ENCODE measurements around the gene RYR2.

RYR2 gene

DNA sequence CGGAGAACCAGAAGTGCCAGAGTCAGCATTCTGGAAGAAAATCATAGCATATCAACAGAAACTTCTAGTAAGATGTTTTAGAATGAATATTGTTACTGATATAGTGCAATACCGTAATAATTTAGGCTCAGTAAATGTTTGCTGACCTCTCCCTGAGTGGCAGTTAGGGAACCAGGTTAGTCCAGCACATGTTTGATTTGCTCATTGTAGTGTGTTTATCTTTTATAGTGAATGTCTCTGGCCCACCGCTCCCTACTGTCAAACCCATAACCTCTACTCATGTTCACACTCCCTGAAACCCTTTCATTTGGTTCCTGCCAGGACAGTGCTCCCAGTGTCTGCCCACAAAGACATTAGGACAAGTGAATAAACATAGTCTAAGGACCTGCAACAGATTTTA, 746.1 kb downstream of the RYR2 start:
- no peak overlapping the region for H3K9ac ChIP-seq (ENCODE audit: low read length)
- no peaks in the 10 kb centered on the region for H3K9me3 ChIP-seq (ENCODE audit: insufficient read depth, low read length)
- H3K4me2 ChIP-seq (ENCODE audit: low read length) = no peak overlapping the region
- H3K4me1 ChIP-seq (ENCODE audit: low read length) = no peaks in the 10 kb centered on the region
- no peaks in the 10 kb centered on the region for H3K36me3 ChIP-seq (replicated peaks; ENCODE audit: low read depth, low read length)
- TF ChIP-seq, protein P1, sequence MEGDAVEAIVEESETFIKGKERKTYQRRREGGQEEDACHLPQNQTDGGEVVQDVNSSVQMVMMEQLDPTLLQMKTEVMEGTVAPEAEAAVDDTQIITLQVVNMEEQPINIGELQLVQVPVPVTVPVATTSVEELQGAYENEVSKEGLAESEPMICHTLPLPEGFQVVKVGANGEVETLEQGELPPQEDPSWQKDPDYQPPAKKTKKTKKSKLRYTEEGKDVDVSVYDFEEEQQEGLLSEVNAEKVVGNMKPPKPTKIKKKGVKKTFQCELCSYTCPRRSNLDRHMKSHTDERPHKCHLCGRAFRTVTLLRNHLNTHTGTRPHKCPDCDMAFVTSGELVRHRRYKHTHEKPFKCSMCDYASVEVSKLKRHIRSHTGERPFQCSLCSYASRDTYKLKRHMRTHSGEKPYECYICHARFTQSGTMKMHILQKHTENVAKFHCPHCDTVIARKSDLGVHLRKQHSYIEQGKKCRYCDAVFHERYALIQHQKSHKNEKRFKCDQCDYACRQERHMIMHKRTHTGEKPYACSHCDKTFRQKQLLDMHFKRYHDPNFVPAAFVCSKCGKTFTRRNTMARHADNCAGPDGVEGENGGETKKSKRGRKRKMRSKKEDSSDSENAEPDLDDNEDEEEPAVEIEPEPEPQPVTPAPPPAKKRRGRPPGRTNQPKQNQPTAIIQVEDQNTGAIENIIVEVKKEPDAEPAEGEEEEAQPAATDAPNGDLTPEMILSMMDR (IDR thresholded peaks at IDR 0.05; ENCODE audit: low read depth, low read length) = no peak
- no peak for TF ChIP-seq EZH2phosphoT487 (IDR thresholded peaks at IDR 0.05; ENCODE audit: low read depth)
- H4K20me1 ChIP-seq (ENCODE audit: insufficient read depth, low read length) = no peaks in the 10 kb centered on the region
- H3K4me3 ChIP-seq (ENCODE audit: low read length) = no peak overlapping the region
- H3K27me3 ChIP-seq (ENCODE audit: low read depth, low read length) = no peaks in the 10 kb centered on the region
- H3K79me2 ChIP-seq (ENCODE audit: low read length) = no peaks in the 10 kb centered on the region
- no peak overlapping the region for H3K27ac ChIP-seq (ENCODE audit: low read length)
- no peak overlapping the region; the same call in 1 of the 2 replicates for H2AFZ ChIP-seq (ENCODE audit: low read depth, low read length)

DNA sequence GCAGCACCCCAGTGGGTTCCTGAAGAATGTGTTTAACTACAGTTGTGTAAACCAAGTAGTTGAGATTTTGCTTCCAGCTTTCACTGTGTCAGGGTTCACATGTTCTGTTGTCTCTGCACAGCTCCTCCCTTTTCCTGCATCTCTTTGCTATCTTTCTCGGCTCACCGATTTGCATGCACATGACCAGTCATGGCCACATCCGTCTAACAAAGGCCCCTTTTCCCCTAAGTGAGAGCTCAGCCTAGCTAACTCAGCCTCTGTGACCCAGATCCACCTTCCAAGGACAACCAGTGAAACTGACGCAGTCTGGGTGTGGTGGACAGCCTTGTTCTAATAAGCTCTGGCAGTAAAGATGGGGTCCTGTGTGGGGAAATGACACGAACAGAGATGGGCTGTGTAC, 747.6 kb downstream of the RYR2 start:
- Histone ChIP-seq H3K27me3 (ENCODE audit: low read depth, low read length) (no peaks in the 10 kb centered on the region), H3K4me3 (ENCODE audit: low read length) (no peak overlapping the region), H3K27ac (ENCODE audit: low read length) (no peak overlapping the region), H3K4me1 (ENCODE audit: low read length) (no peaks in the 10 kb centered on the region), H2AFZ (ENCODE audit: low read depth, low read length) (peak overlapping the region; percentile 65; the same call in 1 of the 2 replicates), H3K4me2 (ENCODE audit: low read length) (no peak overlapping the region), H3K36me3 (replicated peaks; ENCODE audit: low read depth, low read length) (no peaks in the 10 kb centered on the region), H3K9ac (ENCODE audit: low read length) (no peak overlapping the region), H4K20me1 (ENCODE audit: insufficient read depth, low read length) (no peaks in the 10 kb centered on the region), H3K79me2 (ENCODE audit: low read length) (no peaks in the 10 kb centered on the region), H3K9me3 (ENCODE audit: insufficient read depth, low read length) (no peaks in the 10 kb centered on the region)
- no peak for TF ChIP-seq EZH2phosphoT487 (IDR thresholded peaks at IDR 0.05; ENCODE audit: low read depth)
- TF ChIP-seq, protein P1 (IDR thresholded peaks at IDR 0.05; ENCODE audit: low read depth, low read length) = no peak

DNA sequence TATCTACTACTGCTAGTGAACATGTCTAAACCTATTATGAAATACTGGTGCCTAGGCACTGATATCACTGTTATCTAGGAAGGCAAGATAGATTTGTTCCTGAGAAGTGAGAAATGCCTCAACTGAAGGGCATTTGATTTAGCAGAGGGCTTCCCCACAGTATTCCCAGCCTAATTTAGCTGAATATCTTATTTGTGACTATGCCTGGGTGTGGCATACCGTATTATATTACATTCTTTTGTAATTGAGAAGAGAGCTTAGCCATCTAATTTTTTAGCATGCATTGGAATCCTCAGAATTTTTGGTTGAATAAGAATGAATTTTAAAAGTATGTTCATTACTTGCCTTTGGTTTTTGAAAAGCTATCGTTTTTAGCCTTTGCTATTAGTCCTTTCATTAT, 749.6 kb downstream of the RYR2 start:
- no peak overlapping the region for H2AFZ ChIP-seq (ENCODE audit: low read depth, low read length)
- no peak for TF ChIP-seq EZH2phosphoT487 (IDR thresholded peaks at IDR 0.05; ENCODE audit: low read depth)
- TF ChIP-seq, protein P1 (IDR thresholded peaks at IDR 0.05; ENCODE audit: low read depth, low read length) = no peak
- no peaks in the 10 kb centered on the region for H3K36me3 ChIP-seq (replicated peaks; ENCODE audit: low read depth, low read length)
- H3K4me2 ChIP-seq (ENCODE audit: low read length) = no peak overlapping the region
- H3K9me3 ChIP-seq (ENCODE audit: insufficient read depth, low read length) = no peaks in the 10 kb centered on the region
- H4K20me1 ChIP-seq (ENCODE audit: insufficient read depth, low read length) = no peaks in the 10 kb centered on the region
- H3K9ac ChIP-seq (ENCODE audit: low read length) = no peak overlapping the region
- H3K27me3 ChIP-seq (ENCODE audit: low read depth, low read length) = no peaks in the 10 kb centered on the region
- H3K4me3 ChIP-seq (ENCODE audit: low read length) = no peak overlapping the region
- H3K27ac ChIP-seq (ENCODE audit: low read length) = no peak overlapping the region
- H3K4me1 ChIP-seq (ENCODE audit: low read length) = no peaks in the 10 kb centered on the region
- no peaks in the 10 kb centered on the region for H3K79me2 ChIP-seq (ENCODE audit: low read length)

DNA sequence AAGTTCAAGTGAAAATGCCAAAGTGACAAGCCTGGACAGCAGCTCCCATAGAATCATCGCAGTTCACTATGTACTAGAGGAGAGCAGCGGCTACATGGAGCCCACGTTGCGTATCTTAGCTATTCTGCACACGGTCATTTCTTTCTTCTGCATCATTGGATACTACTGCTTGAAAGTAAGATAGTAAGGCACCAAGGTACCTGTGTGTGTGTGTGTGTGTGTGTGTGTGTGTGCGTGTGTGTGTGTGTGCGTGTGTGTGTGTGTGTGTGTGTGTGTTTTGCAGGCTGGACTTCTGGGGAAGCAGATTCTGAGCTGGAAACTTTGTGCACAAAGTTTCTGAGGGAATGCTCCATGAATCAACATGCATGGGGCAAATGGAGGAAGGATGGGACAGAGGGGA, 750.2 kb downstream of the RYR2 start:
- no peaks in the 10 kb centered on the region for H4K20me1 ChIP-seq (ENCODE audit: insufficient read depth, low read length)
- no peak overlapping the region for H2AFZ ChIP-seq (ENCODE audit: low read depth, low read length)
- H3K27ac ChIP-seq (ENCODE audit: low read length) = no peak overlapping the region
- no peaks in the 10 kb centered on the region for H3K79me2 ChIP-seq (ENCODE audit: low read length)
- H3K4me1 ChIP-seq (ENCODE audit: low read length) = no peaks in the 10 kb centered on the region
- no peak overlapping the region for H3K9ac ChIP-seq (ENCODE audit: low read length)
- no peaks in the 10 kb centered on the region for H3K9me3 ChIP-seq (ENCODE audit: insufficient read depth, low read length)
- no peak overlapping the region for H3K4me3 ChIP-seq (ENCODE audit: low read length)
- TF ChIP-seq, protein P1 (IDR thresholded peaks at IDR 0.05; ENCODE audit: low read depth, low read length) = no peak
- no peak for TF ChIP-seq EZH2phosphoT487 (IDR thresholded peaks at IDR 0.05; ENCODE audit: low read depth)
- H3K4me2 ChIP-seq (ENCODE audit: low read length) = no peak overlapping the region
- no peaks in the 10 kb centered on the region for H3K27me3 ChIP-seq (ENCODE audit: low read depth, low read length)
- H3K36me3 ChIP-seq (replicated peaks; ENCODE audit: low read depth, low read length) = no peaks in the 10 kb centered on the region

Data from OCI-LY3 (cell line).